ENCODE data around the gene PDE6D.
A peak's percentile ranks its signal among the peaks of the same experiment; 100 is the strongest.

Gene PDE6D

DNA sequence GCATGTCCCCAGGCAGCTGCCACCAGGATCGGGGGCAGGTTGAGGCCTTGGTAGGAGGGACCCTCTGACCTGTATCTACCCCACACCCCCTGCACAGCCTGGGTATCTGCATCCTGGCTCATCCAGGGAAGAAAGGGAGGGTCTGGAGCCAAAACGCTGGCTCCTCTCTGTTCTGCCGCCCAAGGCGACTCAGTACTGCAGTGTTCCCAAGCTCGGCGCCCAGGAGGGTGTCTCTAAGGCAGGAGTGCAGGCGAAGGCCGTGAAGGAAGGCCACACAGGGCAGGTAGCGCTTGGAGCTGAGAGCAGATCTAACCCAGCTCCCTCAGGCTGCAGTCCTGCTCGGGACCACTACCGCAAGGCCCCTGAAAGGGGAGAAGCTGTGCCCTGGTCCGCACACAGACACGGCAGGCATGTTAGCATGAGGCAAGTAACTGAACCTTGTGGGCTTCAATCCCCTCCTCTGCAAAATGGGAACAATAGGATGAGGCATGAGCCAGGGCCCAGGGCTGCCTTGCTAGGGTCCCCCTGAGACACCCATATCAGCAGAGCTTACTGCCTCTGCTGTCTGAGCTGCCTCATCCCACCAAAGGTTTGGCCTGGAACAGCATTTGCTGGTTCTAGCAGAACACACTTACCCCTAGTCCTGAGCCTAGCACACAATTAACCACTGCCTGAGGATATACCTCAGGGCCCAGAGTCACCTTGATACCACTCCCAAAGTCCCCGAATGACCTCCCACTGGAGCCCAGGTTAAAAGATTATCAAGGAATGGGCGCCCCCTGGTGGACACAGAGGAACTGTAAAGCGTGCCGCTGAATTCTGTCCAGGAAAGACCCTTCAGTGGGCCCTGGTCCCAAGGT is 66.2 kb downstream of the PDE6D start (continued):
- TF ChIP-seq REPIN1 (tag by site-specific recombination; IDR thresholded peaks at IDR 0.05; ENCODE audit: low read depth) (no peak), ZNF121 (tag by site-specific recombination; IDR thresholded peaks at IDR 0.05) (no peak), PRDM10 (tag by site-specific recombination; IDR thresholded peaks at IDR 0.05) (no peak), ZNF544 (tag by site-specific recombination; IDR thresholded peaks at IDR 0.05) (no peak), ZBTB17 (tag by site-specific recombination; IDR thresholded peaks at IDR 0.05) (peak; percentile 59), ZEB2 (tag by site-specific recombination; IDR thresholded peaks at IDR 0.05) (peak; percentile 54; the same call in 1 of the 2 replicates), ZNF221 (tag by site-specific recombination; IDR thresholded peaks at IDR 0.05; ENCODE audit: borderline replicate concordance) (no peak), TCF7L2 (IDR thresholded peaks at IDR 0.05; ENCODE audit: borderline replicate concordance, low read depth, low read length) (no peak), ZNF341 (tag by site-specific recombination; IDR thresholded peaks at IDR 0.05; ENCODE audit: low read depth) (no peak), ZNF791 (tag by site-specific recombination; IDR thresholded peaks at IDR 0.05) (no peak), YY1 (tag by site-specific recombination; IDR thresholded peaks at IDR 0.05) (no peak), ZSCAN30 (tag by site-specific recombination; IDR thresholded peaks at IDR 0.05) (0 out of 2 replicates have a peak, but pooled peaks have one; percentile 3)
- TF ChIP-seq, protein P1, sequence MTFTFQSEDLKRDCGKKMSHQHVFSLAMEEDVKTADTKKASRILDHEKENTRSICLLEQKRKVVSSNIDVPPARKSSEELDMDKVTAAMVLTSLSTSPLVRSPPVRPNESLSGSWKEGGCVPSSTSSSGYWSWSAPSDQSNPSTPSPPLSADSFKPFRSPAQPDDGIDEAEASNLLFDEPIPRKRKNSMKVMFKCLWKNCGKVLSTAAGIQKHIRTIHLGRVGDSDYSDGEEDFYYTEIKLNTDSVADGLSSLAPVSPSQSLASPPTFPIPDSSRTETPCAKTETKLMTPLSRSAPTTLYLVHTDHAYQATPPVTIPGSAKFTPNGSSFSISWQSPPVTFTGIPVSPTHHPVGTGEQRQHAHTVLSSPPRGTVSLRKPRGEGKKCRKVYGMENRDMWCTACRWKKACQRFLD (tag by site-specific recombination; IDR thresholded peaks at IDR 0.05) = no peak
- TF ChIP-seq, protein P2, sequence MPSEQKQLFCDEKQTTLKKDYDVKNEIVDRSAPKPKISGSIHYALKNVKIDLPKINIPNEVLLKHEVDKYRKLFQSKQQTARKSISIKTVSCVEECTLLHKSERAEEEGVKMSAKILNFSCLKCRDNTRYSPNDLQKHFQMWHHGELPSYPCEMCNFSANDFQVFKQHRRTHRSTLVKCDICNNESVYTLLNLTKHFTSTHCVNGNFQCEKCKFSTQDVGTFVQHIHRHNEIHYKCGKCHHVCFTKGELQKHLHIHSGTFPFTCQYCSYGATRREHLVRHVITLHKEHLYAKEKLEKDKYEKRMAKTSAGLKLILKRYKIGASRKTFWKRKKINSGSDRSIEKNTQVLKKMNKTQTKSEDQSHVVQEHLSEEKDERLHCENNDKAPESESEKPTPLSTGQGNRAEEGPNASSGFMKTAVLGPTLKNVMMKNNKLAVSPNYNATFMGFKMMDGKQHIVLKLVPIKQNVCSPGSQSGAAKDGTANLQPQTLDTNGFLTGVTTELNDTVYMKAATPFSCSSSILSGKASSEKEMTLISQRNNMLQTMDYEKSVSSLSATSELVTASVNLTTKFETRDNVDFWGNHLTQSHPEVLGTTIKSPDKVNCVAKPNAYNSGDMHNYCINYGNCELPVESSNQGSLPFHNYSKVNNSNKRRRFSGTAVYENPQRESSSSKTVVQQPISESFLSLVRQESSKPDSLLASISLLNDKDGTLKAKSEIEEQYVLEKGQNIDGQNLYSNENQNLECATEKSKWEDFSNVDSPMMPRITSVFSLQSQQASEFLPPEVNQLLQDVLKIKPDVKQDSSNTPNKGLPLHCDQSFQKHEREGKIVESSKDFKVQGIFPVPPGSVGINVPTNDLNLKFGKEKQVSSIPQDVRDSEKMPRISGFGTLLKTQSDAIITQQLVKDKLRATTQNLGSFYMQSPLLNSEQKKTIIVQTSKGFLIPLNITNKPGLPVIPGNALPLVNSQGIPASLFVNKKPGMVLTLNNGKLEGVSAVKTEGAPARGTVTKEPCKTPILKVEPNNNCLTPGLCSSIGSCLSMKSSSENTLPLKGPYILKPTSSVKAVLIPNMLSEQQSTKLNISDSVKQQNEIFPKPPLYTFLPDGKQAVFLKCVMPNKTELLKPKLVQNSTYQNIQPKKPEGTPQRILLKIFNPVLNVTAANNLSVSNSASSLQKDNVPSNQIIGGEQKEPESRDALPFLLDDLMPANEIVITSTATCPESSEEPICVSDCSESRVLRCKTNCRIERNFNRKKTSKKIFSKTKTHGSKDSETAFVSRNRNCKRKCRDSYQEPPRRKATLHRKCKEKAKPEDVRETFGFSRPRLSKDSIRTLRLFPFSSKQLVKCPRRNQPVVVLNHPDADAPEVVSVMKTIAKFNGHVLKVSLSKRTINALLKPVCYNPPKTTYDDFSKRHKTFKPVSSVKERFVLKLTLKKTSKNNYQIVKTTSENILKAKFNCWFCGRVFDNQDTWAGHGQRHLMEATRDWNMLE (tag by site-specific recombination; conservative IDR thresholded peaks at IDR 0.05; ENCODE audit: low read depth) = no peak
- TF ChIP-seq, protein P3, sequence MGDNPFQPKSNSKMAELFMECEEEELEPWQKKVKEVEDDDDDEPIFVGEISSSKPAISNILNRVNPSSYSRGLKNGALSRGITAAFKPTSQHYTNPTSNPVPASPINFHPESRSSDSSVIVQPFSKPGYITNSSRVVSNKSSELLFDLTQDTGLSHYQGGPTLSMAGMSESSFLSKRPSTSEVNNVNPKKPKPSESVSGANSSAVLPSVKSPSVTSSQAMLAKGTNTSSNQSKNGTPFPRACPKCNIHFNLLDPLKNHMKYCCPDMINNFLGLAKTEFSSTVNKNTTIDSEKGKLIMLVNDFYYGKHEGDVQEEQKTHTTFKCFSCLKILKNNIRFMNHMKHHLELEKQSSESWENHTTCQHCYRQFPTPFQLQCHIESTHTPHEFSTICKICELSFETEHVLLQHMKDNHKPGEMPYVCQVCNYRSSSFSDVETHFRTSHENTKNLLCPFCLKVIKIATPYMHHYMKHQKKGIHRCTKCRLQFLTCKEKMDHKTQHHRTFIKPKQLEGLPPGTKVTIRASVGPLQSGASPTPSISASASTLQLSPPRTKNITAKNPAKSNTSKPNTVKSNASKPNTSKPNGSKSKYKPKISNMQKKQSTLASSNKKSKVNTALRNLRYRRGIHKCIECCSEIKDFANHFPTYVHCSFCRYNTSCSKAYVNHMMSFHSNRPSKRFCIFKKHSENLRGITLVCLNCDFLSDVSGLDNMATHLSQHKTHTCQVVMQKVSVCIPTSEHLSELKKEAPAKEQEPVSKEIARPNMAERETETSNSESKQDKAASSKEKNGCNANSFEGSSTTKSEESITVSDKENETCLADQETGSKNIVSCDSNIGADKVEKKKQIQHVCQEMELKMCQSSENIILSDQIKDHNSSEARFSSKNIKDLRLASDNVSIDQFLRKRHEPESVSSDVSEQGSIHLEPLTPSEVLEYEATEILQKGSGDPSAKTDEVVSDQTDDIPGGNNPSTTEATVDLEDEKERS (tag by site-specific recombination; IDR thresholded peaks at IDR 0.05) = no peak
- TF ChIP-seq, protein P4, sequence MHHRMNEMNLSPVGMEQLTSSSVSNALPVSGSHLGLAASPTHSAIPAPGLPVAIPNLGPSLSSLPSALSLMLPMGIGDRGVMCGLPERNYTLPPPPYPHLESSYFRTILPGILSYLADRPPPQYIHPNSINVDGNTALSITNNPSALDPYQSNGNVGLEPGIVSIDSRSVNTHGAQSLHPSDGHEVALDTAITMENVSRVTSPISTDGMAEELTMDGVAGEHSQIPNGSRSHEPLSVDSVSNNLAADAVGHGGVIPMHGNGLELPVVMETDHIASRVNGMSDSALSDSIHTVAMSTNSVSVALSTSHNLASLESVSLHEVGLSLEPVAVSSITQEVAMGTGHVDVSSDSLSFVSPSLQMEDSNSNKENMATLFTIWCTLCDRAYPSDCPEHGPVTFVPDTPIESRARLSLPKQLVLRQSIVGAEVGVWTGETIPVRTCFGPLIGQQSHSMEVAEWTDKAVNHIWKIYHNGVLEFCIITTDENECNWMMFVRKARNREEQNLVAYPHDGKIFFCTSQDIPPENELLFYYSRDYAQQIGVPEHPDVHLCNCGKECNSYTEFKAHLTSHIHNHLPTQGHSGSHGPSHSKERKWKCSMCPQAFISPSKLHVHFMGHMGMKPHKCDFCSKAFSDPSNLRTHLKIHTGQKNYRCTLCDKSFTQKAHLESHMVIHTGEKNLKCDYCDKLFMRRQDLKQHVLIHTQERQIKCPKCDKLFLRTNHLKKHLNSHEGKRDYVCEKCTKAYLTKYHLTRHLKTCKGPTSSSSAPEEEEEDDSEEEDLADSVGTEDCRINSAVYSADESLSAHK (tag by site-specific recombination; IDR thresholded peaks at IDR 0.05) = peak; percentile 28; the same call in 1 of the 2 replicates
- TF ChIP-seq, protein P5, sequence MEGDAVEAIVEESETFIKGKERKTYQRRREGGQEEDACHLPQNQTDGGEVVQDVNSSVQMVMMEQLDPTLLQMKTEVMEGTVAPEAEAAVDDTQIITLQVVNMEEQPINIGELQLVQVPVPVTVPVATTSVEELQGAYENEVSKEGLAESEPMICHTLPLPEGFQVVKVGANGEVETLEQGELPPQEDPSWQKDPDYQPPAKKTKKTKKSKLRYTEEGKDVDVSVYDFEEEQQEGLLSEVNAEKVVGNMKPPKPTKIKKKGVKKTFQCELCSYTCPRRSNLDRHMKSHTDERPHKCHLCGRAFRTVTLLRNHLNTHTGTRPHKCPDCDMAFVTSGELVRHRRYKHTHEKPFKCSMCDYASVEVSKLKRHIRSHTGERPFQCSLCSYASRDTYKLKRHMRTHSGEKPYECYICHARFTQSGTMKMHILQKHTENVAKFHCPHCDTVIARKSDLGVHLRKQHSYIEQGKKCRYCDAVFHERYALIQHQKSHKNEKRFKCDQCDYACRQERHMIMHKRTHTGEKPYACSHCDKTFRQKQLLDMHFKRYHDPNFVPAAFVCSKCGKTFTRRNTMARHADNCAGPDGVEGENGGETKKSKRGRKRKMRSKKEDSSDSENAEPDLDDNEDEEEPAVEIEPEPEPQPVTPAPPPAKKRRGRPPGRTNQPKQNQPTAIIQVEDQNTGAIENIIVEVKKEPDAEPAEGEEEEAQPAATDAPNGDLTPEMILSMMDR (tag by site-specific recombination; IDR thresholded peaks at IDR 0.05) = peak; percentile 81
- TF ChIP-seq, protein P6, sequence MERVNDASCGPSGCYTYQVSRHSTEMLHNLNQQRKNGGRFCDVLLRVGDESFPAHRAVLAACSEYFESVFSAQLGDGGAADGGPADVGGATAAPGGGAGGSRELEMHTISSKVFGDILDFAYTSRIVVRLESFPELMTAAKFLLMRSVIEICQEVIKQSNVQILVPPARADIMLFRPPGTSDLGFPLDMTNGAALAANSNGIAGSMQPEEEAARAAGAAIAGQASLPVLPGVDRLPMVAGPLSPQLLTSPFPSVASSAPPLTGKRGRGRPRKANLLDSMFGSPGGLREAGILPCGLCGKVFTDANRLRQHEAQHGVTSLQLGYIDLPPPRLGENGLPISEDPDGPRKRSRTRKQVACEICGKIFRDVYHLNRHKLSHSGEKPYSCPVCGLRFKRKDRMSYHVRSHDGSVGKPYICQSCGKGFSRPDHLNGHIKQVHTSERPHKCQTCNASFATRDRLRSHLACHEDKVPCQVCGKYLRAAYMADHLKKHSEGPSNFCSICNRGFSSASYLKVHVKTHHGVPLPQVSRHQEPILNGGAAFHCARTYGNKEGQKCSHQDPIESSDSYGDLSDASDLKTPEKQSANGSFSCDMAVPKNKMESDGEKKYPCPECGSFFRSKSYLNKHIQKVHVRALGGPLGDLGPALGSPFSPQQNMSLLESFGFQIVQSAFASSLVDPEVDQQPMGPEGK (tag by site-specific recombination; IDR thresholded peaks at IDR 0.05) = no peak

Data from HEK293 (cell line).